ENCODE measurements around the gene KCNV2. TPM values are rescaled to one million over a fixed set of nuclear protein-coding genes. Genes with fewer than 3 reads are reported as not detected.

KCNV2 gene
- total RNA-seq, 1 donor from 2014 or later: not detected

DNA sequence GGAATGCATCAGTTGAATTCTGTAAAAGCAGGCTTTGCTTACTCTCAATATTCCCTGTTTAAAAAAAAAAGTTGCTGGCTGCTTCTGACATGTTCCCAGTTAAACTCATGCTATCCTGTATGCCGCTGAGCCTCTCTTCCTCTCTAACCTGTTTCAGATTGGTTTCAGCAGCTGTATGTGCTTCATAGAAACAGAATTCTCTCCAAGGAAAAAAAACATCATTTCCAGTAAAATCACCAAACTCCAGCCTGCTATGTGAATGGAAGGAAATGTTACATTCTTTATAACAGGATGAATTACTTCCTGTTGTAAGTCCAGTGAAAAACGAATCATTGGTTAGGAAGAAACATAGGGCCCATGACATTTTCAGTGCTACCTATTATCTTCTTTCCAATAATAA is 25.7 kb upstream of the KCNV2 start:
- no peak for FAIRE-seq
- Mint-ChIP-seq H3K4me3 (ENCODE audit: unreplicated experiment) (no peak overlapping the region), H3K27me3 (ENCODE audit: low read depth, unreplicated experiment) (no peaks in the 10 kb centered on the region), H3K9me3 (ENCODE audit: unreplicated experiment) (no peaks in the 10 kb centered on the region), H3K36me3 (ENCODE audit: low read depth, unreplicated experiment) (peaks cover 3% of the 10 kb centered on the region), H3K27ac (ENCODE audit: unreplicated experiment) (no peak overlapping the region), H3K4me1 (ENCODE audit: low read depth, unreplicated experiment) (peaks cover 5% of the 10 kb centered on the region)
- H4K20me1 ChIP-seq (ENCODE audit: insufficient read depth, low read length): no peaks in the 10 kb centered on the region
- no peak for DNase-seq (ENCODE audit: low read depth)
- H3K79me2 ChIP-seq (ENCODE audit: insufficient read depth, low read length): no peaks in the 10 kb centered on the region
- H2AFZ ChIP-seq (ENCODE audit: low read depth, low read length): no peak overlapping the region
- H3K36me3 ChIP-seq (ENCODE audit: insufficient read depth, low read length): no peaks in the 10 kb centered on the region
- no peak overlapping the region for H3K9ac ChIP-seq (ENCODE audit: low read length)
- no peaks in the 10 kb centered on the region for H3K9me3 ChIP-seq (ENCODE audit: insufficient read depth, low read depth, low read length)
- H3K27me3 ChIP-seq (ENCODE audit: insufficient read depth, low read length): no peaks in the 10 kb centered on the region
- H3K4me2 ChIP-seq (ENCODE audit: low read length): no peak overlapping the region
- no peak for TF ChIP-seq CTCF (IDR thresholded peaks at IDR 0.05; ENCODE audit: insufficient read depth, low read depth, low read length)
- no peak overlapping the region for H3K4me3 ChIP-seq (ENCODE audit: insufficient read depth, low read depth, low read length)
- H3K4me1 ChIP-seq (ENCODE audit: insufficient read depth, low read length): no peaks in the 10 kb centered on the region
- no peak overlapping the region for H3K27ac ChIP-seq (ENCODE audit: low read depth, low read length)

GRCh38 chr9:2693056-2693455 is 24.3 kb upstream of the KCNV2 start:
- Histone ChIP-seq H3K4me2 (ENCODE audit: low read length) (no peak overlapping the region), H2AFZ (ENCODE audit: low read depth, low read length) (no peak overlapping the region), H3K4me1 (ENCODE audit: insufficient read depth, low read length) (no peaks in the 10 kb centered on the region), H3K27me3 (ENCODE audit: insufficient read depth, low read length) (no peaks in the 10 kb centered on the region), H3K9ac (ENCODE audit: low read length) (no peak overlapping the region), H3K9me3 (ENCODE audit: insufficient read depth, low read depth, low read length) (no peaks in the 10 kb centered on the region), H3K4me3 (ENCODE audit: insufficient read depth, low read depth, low read length) (no peak overlapping the region), H3K36me3 (ENCODE audit: insufficient read depth, low read length) (no peaks in the 10 kb centered on the region), H3K27ac (ENCODE audit: low read depth, low read length) (no peak overlapping the region), H3K79me2 (ENCODE audit: insufficient read depth, low read length) (no peaks in the 10 kb centered on the region), H4K20me1 (ENCODE audit: insufficient read depth, low read length) (no peaks in the 10 kb centered on the region)
- no peak overlapping the region for H3K27ac Mint-ChIP-seq (ENCODE audit: unreplicated experiment)
- H3K27me3 Mint-ChIP-seq (ENCODE audit: low read depth, unreplicated experiment): no peaks in the 10 kb centered on the region
- H3K36me3 Mint-ChIP-seq (ENCODE audit: low read depth, unreplicated experiment): peaks cover 3% of the 10 kb centered on the region
- no peaks in the 10 kb centered on the region for H3K9me3 Mint-ChIP-seq (ENCODE audit: unreplicated experiment)
- peaks cover 5% of the 10 kb centered on the region for H3K4me1 Mint-ChIP-seq (ENCODE audit: low read depth, unreplicated experiment)
- TF ChIP-seq CTCF (IDR thresholded peaks at IDR 0.05; ENCODE audit: insufficient read depth, low read depth, low read length) (no peak), EZH2 (IDR thresholded peaks at IDR 0.05; ENCODE audit: insufficient read depth, low read length) (no peak)
- no peak for FAIRE-seq
- no peak overlapping the region for H3K4me3 Mint-ChIP-seq (ENCODE audit: unreplicated experiment)
- no peak for DNase-seq (ENCODE audit: low read depth)

GRCh38 chr9:2697492-2697891 is 19.8 kb upstream of the KCNV2 start:
- FAIRE-seq: no peak
- Mint-ChIP-seq H3K9me3 (ENCODE audit: unreplicated experiment) (no peaks in the 10 kb centered on the region), H3K4me3 (ENCODE audit: unreplicated experiment) (no peak overlapping the region)

More at GRCh38 chr9:2697492-2697891, 19.8 kb upstream of the KCNV2 start:
- no peaks in the 10 kb centered on the region for H3K4me1 ChIP-seq (ENCODE audit: insufficient read depth, low read length)
- H3K4me3 ChIP-seq (ENCODE audit: insufficient read depth, low read depth, low read length): no peak overlapping the region
- no peak overlapping the region for H3K27ac Mint-ChIP-seq (ENCODE audit: unreplicated experiment)
- H3K4me2 ChIP-seq (ENCODE audit: low read length): no peak overlapping the region
- no peaks in the 10 kb centered on the region for H3K27me3 ChIP-seq (ENCODE audit: insufficient read depth, low read length)
- H4K20me1 ChIP-seq (ENCODE audit: insufficient read depth, low read length): no peaks in the 10 kb centered on the region
- no peaks in the 10 kb centered on the region for H3K4me1 Mint-ChIP-seq (ENCODE audit: low read depth, unreplicated experiment)
- no peaks in the 10 kb centered on the region for H3K79me2 ChIP-seq (ENCODE audit: insufficient read depth, low read length)
- H3K36me3 Mint-ChIP-seq (ENCODE audit: low read depth, unreplicated experiment): peaks cover 4% of the 10 kb centered on the region
- H3K36me3 ChIP-seq (ENCODE audit: insufficient read depth, low read length): no peaks in the 10 kb centered on the region
- no peak overlapping the region for H3K9ac ChIP-seq (ENCODE audit: low read length)
- H3K27me3 Mint-ChIP-seq (ENCODE audit: low read depth, unreplicated experiment): no peaks in the 10 kb centered on the region
- no peak for DNase-seq (ENCODE audit: low read depth)
- H2AFZ ChIP-seq (ENCODE audit: low read depth, low read length): no peak overlapping the region
- no peaks in the 10 kb centered on the region for H3K9me3 ChIP-seq (ENCODE audit: insufficient read depth, low read depth, low read length)
- TF ChIP-seq CTCF (IDR thresholded peaks at IDR 0.05; ENCODE audit: insufficient read depth, low read depth, low read length) (no peak), EZH2 (IDR thresholded peaks at IDR 0.05; ENCODE audit: insufficient read depth, low read length) (no peak)
- H3K27ac ChIP-seq (ENCODE audit: low read depth, low read length): no peak overlapping the region
